Hippocampal formation (tissue), 2 donors: ENCODE measurements around the gene DENND5B.
"Not testable (repeated sequence)": the region's sequence is repeated elsewhere in the genome, so short reads cannot be mapped to it uniquely, and the experiment has no call there.

Source experiments
- DNase-seq, 2 donors: peaks; one replicate each; lab custom pipeline; 2025; lab: John Stamatoyannopoulos, UW

Gene DENND5B

DNA sequence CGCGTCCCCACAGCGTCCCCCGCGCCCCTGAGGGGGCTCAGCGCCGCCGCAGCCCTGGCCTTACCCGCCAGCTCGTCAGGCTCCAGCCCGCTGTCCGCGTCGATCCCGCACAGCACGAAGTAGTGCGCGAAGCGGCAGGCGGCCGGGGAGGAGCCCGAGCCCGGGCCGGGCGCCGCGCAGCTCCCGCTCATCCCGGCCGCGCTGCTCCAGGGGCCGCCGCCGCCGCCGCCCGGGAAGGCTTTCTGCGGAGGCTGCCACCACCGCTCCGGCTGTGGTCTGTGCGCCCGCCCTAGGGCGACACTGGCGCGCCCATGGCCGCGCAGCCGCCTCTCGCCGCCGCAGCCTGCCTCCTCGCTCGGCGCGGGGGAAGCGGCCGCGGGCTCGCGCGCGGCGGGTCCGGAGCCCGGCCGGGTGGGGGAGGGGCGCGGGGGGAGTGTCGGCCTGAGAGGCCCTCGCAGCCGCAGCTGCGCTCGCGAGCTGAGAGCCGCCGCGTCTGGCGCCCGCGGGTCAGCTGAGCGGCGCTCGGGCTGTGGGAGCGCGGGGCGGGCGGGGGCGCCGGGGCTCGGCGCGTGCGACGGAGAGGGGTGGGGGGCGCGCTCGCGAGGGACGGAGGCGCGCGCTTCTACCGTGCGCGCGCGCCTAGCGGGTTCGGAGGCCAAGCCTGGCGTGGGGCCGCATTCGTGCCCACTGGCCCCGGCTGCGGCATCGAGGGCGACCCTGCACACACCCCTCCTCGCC is at the start of gene DENND5B:
Gene DENND5B (minus strand): TSS at position 495 of the 738 bp plus-strand sequence. CDS start 304 bp downstream, at position 191.
- DNase-seq, result peak; percentile 71 to 84

DNA sequence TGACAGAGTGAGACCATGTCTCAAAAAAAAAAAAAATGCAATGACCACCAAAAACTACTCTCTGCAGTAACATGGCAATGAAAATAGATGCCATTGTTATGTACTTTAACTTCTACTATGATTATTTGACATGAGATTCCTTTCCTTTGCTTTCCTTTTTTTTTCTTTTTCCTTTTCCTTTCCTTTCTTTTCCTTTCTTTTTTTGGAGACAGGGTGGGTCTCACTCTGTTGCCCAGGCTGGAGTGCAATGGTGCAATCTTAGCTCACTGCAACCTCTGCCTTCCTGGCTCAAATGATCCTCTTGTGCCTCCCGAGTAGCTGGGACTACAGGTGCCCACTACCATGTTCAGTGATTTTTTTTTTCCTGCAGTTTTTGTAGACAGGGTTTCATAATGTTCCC is 43.7 kb upstream of the DENND5B start:
- DNase-seq, result no peak

DNA sequence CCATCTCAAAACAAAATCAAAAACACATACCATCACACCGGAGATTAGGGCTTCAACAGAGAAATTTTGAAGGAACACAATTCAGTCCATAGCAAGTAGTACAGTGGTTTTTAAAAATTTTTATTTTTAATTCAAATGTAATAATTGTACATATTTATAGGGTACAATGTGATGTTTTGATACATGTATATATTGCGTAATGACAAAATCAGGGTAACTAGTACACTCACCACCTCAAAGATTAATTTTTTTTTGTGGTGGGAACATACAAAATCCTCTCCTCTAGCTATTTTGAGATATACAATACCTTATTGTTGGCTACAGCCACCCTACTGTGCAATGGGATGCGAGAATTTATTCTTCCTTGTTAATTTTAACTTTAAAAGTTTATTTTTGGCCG is 42.5 kb upstream of the DENND5B start:
- no peak for DNase-seq

DNA sequence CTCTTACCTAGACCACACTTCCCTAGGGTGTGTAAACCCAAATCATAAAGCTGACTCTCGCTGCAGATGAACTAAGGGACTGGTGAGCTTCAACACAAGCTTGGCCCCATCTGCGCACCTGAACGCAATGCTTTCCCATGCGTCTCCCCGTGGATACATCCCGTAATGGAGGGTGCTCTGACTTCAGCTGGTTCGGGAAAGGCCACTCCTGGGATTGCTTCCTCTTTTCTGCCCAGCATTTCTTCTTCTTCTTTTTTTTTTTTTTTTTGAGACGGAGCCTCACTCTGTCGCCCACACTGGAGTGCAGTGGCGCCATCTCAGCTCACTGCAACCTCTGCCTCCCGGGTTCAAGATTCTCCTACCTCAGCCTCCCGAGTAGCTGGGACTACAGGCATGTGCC is 40.9 kb upstream of the DENND5B start:
- DNase-seq, result no peak

DNA sequence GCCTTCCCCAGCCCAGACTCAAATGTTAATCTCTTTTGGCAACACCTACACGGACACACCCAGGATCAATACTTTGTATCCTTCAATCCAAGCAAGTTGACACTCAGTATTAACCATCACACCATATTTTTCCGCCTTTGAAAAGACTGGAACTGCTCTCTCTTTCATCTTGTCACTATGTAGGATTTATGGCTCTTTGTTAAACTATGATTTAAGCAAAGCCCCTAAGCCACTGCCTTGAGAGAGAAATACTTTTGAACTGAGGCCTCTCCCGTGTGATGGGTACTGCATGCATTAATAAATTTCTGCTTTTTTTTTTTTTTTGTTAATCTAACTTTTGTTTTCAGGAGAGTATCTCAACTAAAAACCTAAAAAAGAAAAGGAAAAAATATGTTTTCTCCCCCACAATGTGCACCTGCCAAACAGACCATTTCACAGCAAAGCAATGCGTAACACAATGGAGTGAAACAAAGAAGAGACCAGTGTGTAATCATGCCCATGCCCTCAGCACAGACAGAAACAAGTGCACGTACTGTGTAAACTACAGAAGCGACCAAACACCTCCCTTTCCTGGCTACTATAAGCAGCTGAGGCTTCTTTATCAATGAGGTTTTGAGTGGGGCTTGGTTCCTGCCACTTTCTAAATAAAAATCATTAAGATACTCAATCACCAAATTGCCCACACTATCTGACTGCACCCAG is 40.2 kb upstream of the DENND5B start:
- no peak for DNase-seq

DNA sequence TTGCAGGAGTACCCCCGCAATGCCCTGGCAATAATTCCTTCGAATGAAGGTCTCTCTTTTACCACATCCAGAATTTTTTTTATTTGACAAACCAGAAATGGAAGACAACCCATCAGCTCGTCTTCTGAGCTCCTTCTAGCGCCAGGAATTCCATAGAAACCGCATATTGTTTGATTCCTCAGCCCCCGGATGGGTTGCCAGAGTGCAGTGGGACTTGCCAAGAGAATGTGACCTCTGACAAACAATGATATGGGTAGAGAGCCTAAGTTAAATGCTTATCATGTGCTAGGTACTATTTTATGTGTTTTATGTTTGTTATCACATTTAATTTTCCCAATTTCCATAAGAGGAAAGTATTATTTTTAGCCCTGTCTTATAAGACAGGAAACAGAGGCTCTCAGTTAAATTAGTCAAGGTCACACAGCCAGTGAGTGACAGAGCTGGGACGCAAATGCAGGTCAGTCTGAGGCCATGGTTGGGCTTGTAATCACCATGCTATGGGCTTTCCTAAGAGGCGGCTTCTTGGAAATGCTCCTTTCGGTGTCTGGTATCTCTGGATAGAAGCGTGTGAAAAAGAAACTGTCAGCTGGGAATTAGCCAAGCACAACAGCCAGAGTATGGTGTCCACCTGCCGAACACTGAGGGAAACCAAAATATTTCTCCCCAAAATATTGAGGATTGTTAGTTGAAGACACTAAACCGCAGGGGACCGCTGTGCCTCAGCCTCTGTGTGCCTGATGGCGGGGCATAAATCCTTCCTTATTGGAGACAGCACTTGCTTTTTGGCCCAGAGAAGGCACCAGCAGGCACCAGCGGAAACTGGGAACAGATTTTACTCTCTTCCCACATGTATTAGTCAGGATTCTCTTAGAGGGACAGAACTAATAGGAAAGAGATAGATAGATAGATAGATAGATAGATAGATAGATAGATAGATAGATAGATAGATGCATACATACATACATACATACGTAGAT is 39.1 kb upstream of the DENND5B start:
- DNase-seq, result no peak

DNA sequence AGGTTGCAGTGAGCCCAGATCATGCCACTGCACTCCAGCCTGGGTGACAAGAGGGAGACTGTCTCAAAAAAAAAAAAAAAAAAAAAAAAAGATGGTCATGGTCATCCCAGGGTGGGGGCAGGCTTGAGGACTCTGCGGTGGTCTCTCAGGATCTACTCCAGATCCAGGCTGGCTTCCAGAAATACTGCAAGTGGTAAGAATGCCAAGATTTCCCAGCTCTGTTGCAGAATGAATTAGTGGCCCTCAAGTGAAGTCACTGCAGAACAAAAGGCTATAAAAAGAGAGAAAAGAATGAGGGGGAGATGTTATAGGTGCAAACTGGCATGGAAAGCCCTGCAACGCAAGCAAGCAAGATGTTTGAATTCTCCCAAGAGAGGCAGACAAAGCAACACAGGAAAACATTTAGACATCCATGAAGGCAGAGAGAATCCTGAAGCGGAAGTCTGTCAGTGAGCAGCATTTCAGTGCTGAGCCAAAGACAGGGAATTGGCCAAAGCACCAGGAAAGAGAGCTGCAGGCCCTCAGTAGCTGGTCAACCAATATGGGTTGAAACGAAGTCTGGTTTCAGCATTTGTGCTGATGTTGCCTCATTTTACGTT is 36.6 kb upstream of the DENND5B start:
- no peak for DNase-seq

DNA sequence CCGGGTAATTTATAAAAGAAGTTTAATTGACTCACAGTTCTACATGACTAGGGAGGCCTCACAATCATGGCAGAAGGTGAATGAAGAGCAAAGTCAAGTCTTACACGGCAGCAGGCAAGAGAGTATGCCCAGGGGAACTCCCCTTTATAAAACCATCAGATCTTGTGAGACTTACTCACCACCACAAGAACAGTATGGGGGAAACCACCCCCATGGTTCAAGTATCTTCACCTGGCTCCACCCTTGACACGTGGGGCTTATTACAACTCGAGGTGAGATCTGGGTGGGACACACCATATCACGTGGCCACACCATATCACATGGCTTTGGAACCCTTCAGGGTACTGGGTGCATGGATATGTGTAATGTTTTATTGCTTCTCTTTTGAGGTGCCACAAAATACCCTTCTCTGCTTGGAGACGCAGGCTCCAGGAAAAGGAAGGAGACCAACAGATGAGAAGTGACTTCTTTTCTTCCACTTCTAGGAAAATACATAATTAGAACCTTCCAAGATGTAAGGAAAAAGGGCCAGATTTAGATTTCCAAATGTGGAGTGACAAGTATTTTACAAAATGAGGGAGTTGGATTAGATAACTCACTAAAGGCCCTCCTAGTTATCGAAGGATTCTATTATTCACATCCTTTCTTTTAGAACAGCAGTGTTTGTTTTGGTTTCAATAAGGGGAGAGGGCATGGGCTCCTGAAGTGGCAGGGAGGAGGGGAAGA is 35.5 kb upstream of the DENND5B start:
- DNase-seq, result no peak

DNA sequence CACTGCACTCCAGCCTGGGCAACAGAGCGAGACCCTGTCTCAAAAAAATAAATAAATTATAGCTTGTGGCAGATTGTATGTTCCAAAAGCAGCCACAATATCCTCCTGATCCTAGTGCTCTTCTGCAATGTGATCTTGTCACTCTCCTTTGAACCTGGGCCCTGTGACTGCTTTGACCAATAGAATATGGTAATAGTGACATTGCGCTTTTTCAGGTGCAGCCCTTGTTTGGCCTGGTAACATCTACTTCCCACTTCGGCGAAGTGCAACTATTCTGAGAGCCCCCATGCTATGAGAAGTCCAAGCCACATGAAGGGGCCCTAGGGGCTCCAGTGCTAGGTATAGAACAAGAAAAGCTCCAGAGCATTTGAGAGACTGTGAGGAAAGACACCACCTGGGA is 31.1 kb upstream of the DENND5B start:
- no peak for DNase-seq

DNA sequence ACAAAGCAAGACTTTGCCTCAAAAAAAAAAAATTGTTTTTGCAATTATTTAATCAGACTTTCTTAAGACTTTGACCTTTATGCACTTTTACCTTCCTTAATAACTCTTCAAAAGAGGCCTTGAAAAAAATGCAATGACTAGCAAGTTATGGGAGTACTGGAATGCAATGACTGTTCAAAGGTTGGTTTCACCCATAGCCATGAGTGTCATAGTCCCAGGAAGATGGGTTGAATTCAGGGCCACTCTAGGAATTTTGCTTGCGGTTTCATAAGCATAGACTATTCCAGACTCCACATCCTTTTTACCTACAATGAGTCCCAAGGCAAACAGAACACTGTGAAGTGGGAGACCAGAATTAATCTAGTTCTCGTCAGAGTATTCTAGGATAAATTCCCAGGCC is 29.4 kb upstream of the DENND5B start:
- DNase-seq, result no peak

DNA sequence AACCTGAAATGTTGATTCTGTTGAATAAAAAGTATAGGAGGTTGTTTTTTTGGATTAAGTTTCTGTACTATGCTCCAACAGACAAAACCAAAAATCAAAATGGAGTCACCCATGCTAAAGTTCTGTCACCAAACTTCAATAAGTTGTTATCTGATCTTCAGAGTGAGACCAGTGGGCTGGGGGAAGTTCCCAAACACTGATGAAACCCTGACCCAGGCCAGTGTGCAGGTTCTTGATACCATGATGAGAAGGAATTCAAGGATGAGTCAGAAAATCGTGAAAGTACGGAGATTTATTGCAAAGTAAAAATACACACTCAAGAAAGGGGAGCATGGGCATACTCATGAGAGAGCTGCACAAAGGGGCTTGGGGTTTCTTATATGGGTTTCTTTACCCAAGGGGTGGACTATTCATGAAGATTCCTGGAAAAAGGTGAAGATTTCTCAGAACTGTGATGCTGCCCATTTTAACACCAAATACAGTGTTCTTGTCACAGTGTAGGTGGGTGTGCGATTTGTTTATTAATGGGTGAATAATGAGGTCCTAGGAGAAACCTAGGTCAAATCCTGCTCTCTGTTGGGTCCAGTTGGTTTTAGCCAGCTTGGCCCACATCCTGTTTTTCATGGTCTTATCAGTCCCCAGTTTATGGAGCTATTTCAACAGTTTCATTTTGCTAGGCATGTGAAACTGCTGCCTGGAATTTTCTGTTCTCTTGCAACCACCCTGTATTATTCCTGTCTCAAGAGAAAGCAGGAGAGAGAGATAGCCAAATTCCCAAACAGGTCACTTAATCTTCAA is 27.5 kb upstream of the DENND5B start:
- DNase-seq, result no peak

DNA sequence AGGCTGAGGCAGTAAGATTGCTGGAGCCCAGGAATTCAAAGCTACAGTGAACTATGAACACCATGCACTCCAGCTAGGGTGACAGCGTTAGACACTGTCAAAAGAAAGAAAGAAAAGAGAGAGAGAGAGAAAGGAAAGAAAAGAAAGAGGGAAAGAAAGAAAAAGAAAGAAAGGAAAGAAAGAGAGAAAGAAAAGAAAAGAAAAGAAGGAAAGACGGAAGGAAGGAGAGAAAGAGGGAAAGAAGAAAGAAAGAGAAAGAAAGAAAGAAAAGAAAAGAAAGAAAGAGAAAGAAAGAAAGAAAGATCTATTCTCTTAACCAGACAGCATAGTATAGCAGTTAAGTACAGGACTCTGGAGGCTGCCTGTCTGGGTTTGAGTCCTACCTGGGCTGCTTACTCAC is 21.9 kb upstream of the DENND5B start:
- DNase-seq, result no peak

DNA sequence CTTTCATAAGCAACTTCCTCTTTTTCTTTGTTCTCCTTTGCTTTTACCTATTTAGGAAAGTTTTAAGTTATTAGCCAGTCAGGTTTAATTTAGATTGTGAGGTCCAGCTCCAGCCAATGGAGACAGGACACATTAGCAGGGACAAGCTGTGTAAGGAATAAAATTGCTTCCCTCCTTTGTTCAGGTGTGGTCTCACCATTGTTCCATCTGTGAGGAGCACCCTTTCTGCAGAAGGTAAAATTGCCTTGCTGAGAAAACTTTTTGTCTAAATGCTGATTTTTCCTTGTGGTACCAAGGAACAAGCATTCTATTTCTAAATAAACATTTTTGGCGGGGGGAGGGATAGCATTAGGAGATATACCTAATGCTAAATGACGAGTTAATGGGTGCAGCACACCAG is 17.4 kb upstream of the DENND5B start:
- not testable (repeated sequence) for DNase-seq

DNA sequence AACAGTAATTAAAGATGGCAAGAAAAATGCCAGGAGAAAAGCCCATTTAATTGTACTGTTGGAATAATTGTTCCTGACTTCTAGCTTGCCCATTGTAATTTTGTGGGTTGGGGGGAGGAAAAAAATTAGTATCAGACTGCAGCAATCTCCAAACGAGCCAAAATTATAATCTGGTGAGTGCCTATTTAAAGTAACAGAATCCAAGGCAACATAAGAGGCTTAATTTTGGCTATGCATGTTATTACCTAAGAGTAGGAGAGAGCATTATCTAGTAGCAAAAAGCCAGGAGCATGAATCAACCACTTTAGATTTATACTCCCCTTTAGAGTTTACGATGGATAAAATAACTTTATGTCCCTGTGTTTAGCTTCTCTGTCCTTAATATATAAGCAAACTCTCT is 14.6 kb upstream of the DENND5B start:
- no peak for DNase-seq

DNA sequence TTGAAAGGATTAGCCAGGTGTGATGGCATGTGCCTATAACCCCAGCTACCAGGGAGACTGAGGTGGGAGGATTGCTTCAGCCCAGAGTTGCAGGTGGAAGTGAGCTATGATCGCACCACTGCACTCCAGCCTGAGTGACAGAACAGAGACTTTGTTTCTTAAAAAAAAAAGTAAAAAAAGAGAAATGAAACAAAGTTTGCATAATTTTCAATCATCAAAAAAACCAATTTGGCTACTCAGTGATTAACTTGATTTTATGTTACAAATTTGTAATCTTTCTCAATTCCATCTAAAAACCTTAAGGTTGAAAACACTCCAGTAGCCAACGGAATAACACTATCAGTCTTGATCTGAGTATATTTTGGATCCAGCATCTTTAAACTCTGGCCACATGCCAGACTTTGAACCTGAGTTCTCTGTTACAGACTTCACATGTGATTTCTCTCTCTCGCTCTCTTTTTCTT is 12.6 kb upstream of the DENND5B start:
- DNase-seq, result no peak

DNA sequence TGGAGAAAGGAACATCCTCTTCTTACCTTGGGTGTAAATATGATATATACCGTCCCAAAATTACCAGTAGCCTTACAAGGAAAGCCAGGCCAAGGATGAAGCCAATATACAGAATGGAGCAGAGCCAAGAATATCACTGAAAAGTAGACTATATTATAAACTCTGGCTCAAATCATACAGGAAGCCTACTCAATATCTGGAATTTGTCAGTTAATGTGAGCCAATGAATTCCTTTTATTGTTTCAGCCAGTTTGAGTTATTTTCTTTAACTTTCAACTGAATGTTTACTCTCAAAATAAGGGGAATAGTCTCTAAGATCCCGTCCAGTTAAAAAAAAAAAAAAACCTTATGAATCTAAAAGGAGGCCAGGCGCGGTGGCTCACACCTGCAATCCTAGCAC is 9.8 kb upstream of the DENND5B start:
- no peak for DNase-seq

DNA sequence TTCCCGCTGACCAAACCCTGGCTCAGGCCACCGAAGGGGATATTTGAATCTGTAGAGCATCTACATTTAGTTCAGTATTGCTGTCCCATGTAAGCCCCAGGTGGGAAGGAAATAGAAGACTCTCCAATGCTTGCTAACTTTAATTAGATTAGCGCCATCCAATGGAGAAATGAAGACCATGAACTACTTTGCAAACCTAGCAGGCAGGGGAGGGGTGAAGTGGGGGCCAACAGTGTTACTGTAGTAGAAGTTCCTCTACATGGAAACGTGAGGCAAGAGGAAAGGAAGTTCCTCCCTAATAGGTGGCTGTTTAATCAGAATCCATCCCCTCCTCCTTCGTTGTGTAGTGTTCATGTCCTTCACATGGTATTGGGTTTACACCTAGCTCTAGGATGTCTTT is 9.3 kb upstream of the DENND5B start:
- no peak for DNase-seq

DNA sequence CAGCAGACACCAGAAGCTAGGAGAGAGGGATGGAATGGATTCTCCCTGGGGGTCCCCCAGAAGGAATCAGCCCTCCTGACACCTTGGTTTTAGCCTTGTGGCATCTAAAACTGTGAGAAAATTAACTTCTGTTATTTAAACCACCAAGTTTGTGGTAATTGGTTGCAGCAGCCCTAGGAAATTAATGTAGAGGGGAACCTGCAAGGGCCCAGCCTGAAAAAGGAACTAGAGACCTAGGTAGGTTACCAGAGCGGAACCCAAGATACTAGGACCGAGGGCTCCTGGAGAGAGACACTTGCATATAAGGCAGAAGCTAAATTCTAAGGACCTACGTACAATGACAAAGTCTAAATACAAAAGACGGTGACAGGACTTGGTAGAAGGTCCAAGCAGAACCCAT is 8.1 kb upstream of the DENND5B start:
- DNase-seq, result no peak

DNA sequence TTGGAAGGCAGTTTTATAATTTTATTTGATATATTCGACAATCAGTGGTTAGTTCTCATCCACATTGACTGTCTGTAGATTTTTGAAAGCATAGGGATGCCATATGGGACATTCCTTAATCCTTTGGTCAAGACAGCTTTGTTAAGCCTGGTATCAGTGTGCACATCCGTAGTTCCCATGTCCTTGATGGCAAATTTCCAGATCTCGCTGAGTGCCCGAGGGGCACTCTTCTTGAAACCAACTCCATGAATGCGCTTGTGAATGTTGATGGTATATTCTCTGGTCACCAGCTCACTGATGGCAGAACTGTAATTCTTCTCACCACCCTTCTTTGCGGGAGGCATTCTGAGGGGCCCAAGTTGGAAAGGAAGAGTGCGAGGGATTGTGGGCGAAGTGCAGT is 6.1 kb upstream of the DENND5B start:
- no peak for DNase-seq

DNA sequence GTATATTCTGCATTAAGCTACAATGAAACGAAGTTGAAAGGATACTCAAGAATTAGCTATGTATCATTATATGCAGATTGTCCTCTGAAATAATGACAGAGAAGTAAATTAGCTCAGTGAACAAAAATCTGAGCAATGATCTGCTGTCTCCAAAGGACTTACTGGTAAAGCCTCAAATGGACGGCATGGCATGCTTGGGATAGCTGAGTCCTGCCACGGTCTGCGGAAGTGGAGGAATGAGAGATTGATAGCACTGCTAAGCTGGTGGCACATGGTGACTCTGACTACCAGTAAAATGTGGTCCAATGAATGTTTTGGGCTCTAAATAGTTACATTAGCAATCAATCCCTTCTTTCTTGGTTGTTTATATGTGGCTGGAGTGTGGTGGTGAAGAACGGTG is 3.7 kb upstream of the DENND5B start:
- no peak for DNase-seq
